Measurements from ENCODE around the gene HCFC1R1. TPM values are rescaled to one million over a fixed set of nuclear protein-coding genes. Genes with fewer than 3 reads are reported as not detected.

HCFC1R1 gene
- total RNA-seq, 1 experiment from 2014 or later, result 60.0 TPM

- no peak for TF ChIP-seq CBX3 (IDR thresholded peaks at IDR 0.05; ENCODE audit: low read depth)
- TF ChIP-seq JUND (IDR thresholded peaks at IDR 0.05), result no peak
- no peak for TF ChIP-seq EZH2phosphoT487 (IDR thresholded peaks at IDR 0.05; ENCODE audit: borderline replicate concordance)
- no peak for TF ChIP-seq MAX (IDR thresholded peaks at IDR 0.05)
- no peak for TF ChIP-seq CEBPB (IDR thresholded peaks at IDR 0.05; ENCODE audit: low read depth)
- no peak for TF ChIP-seq YY1 (IDR thresholded peaks at IDR 0.05; ENCODE audit: extremely low read depth, insufficient replicate concordance, low read depth, low read length)
- TF ChIP-seq TCF7L2 (IDR thresholded peaks at IDR 0.05; ENCODE audit: borderline replicate concordance, extremely low read depth, insufficient read depth, insufficient read length), result no peak
- no peak for TF ChIP-seq SIN3A (IDR thresholded peaks at IDR 0.05; ENCODE audit: low read depth)
- no peak for TF ChIP-seq FOSL1 (IDR thresholded peaks at IDR 0.05; ENCODE audit: low read depth)
- no peak for TF ChIP-seq POLR2A (IDR thresholded peaks at IDR 0.05; ENCODE audit: borderline replicate concordance, extremely low read depth, insufficient read depth, insufficient read length)
- no peak for TF ChIP-seq POLR2AphosphoS5 (IDR thresholded peaks at IDR 0.05; ENCODE audit: low read depth, low read length)
- no peak for TF ChIP-seq ZBTB33 (IDR thresholded peaks at IDR 0.05; ENCODE audit: extremely low read depth, insufficient replicate concordance, low read length)
- no peak for TF ChIP-seq SP1 (IDR thresholded peaks at IDR 0.05; ENCODE audit: low read depth)
- ChIA-PET CTCF (interaction anchor here (1.0 to 1.4 kb wide), 3 partner anchors 17 to 50 kb away, joined by 3 to 4 read pairs (median 3); partner anchors contain the start of gene KREMEN2), RAD21 (ENCODE audit: low non-redundant PET in 1 of 2, low total read pairs in 2 of 2, uncharacterized antibody in 2 of 2, unreplicated experiment in 2 of 2) (no interaction called here), POLR2A (interaction anchor here (0.7 to 2.8 kb wide), 7 partner anchors 9 to 76 kb away, joined by 3 to 11 read pairs (median 5); partner anchors contain the start of genes HCFC1R1, THOC6 and TNFRSF12A)
- Histone ChIP-seq H2AFZ (ENCODE audit: low read depth, low read length, poor library complexity, severe bottlenecking) (no peak overlapping the region), H3K36me3 (ENCODE audit: control insufficient read depth in 1 of 2, insufficient read depth in 2 of 2, low read length in 2 of 2) (peaks cover 0 to 17% of the 10 kb centered on the region in 2 experiments; a peak in 2 of 4 replicates), H3K9me3 (ENCODE audit: control insufficient read depth in 1 of 2, insufficient read depth in 1 of 2, low read depth in 1 of 2, low read length in 2 of 2) (no peaks in the 10 kb centered on the region), H3K9me2 (ENCODE audit: insufficient read depth) (no peaks in the 10 kb centered on the region), H3K27me3 (ENCODE audit: insufficient read depth, low read length) (no peaks in the 10 kb centered on the region), H3K4me1 (ENCODE audit: control insufficient read depth in 1 of 2, insufficient read depth in 2 of 2, low read length in 2 of 2) (peaks cover 24 to 44% of the 10 kb centered on the region in 2 experiments), H4K20me1 (ENCODE audit: insufficient read depth) (no peaks in the 10 kb centered on the region), H3K4me3 (replicated peaks in 1 of 2; ENCODE audit: low read depth in 1 of 2, low read length in 2 of 2) (peak overlapping the region; percentile 89 to 99), H3K9ac (ENCODE audit: low read length) (peak overlapping the region; percentile 99), H3K79me2 (ENCODE audit: insufficient read depth, low read length) (peaks cover 37% of the 10 kb centered on the region), H3K27ac (ENCODE audit: low read depth, low read length) (peak overlapping the region; percentile 93), H3K4me2 (ENCODE audit: low read length) (peak overlapping the region; percentile 86)
- DNase-seq (ENCODE audit: low read depth, low spot score) (no peak), ATAC-seq (no peak; the same call in 1 of the 2 replicates)
- intact Hi-C loops (cut with micrococcal nuclease), result loop anchor here (5.0 kb wide), 1 partner anchor 41 kb away; the partner anchor contains the start of genes HCFC1R1, THOC6 and TNFRSF12A
- no TSS peak for BruUV-seq (replicated peaks)
Observed at GRCh38 chr16:2981177-2981898, 42.4 kb downstream of the HCFC1R1 start.

All from HCT116 (cell line).